ENCODE data around the gene ITGAX. TPM values are rescaled to one million over a fixed set of nuclear protein-coding genes. Genes with fewer than 3 reads are reported as not detected.

ITGAX gene
- total RNA-seq, 1 experiment from 2014 or later: 0.14 TPM

DNA sequence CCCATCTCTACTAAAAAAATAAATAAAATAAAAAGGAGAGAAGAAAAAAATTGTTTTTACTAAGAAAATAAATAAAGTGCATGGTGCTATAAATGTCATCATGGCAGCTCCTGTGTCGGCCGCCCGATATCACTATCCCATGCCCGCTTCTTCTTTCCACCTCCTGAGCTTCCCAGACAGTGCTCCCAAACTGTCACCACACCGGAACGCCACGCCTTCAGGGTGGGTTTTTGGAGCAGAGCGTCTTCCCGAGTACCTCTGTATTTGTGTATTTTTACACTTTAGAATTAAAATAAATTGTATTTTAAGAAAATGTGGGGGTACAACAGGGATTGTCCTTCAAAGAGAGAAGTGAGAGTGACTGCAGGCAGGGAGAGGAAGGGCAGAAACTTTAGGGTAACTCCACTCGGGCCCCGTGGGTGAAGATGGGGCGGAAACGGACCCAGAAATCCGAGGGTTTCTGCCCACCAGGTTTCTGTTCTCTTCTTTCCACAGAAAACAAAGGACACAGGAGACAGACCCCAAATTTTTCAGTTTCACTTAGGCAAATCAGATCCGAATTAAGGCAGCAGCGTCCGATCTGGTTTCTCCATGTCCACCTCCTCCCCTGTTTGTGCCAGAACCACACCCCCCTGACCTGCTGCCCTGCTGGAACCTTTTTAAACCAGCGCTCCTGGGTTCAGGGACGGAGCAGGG lies 3.6 kb upstream of the ITGAX start:
- POLR2A ChIA-PET: no interaction called here
- no peaks in the 10 kb centered on the region for H3K9me3 Mint-ChIP-seq (ENCODE audit: unreplicated experiment)
- no TSS peak for BruUV-seq (replicated peaks)
- H3K27ac Mint-ChIP-seq (ENCODE audit: low read depth, unreplicated experiment): no peak overlapping the region
- H3K4me1 Mint-ChIP-seq (ENCODE audit: insufficient read depth, unreplicated experiment): peaks cover 8% of the 10 kb centered on the region
- intact Hi-C loops (cut with micrococcal nuclease): no loop called here
- peaks cover 27% of the 10 kb centered on the region for H3K27me3 Mint-ChIP-seq (ENCODE audit: insufficient read depth, unreplicated experiment)
- H3K36me3 Mint-ChIP-seq (ENCODE audit: insufficient read depth, unreplicated experiment): no peaks in the 10 kb centered on the region
- CTCF ChIA-PET: no interaction called here
- no peak overlapping the region for H3K4me3 Mint-ChIP-seq (ENCODE audit: unreplicated experiment)
- no peak for DNase-seq (ENCODE audit: unreplicated experiment)
- TF ChIP-seq, protein P1, sequence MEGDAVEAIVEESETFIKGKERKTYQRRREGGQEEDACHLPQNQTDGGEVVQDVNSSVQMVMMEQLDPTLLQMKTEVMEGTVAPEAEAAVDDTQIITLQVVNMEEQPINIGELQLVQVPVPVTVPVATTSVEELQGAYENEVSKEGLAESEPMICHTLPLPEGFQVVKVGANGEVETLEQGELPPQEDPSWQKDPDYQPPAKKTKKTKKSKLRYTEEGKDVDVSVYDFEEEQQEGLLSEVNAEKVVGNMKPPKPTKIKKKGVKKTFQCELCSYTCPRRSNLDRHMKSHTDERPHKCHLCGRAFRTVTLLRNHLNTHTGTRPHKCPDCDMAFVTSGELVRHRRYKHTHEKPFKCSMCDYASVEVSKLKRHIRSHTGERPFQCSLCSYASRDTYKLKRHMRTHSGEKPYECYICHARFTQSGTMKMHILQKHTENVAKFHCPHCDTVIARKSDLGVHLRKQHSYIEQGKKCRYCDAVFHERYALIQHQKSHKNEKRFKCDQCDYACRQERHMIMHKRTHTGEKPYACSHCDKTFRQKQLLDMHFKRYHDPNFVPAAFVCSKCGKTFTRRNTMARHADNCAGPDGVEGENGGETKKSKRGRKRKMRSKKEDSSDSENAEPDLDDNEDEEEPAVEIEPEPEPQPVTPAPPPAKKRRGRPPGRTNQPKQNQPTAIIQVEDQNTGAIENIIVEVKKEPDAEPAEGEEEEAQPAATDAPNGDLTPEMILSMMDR (IDR thresholded peaks at IDR 0.05; ENCODE audit: unreplicated experiment): no peak

DNA sequence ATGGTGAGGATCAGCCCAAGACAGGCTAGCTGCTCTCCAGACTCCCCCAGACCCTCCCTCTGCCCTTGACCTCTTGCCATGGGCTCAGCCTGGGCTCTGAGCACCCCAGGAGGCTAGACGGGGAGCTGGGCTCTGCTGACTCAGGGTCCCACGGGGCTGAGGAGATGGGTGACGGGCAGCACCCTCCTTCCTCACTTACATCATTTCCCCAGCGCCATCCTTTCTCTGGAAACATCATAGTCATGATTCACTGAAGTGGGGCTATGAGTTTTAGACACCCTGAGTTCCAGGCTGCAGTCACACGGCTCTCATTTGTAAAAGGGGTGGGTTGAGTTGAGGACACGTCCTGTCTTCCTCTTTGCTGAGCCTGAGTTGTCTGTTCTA lies 3.0 kb upstream of the ITGAX start:
- CTCF ChIA-PET: no interaction called here
- no peak for DNase-seq (ENCODE audit: unreplicated experiment)
- Mint-ChIP-seq H3K9me3 (ENCODE audit: unreplicated experiment) (no peaks in the 10 kb centered on the region), H3K27ac (ENCODE audit: low read depth, unreplicated experiment) (no peak overlapping the region), H3K36me3 (ENCODE audit: insufficient read depth, unreplicated experiment) (no peaks in the 10 kb centered on the region), H3K4me3 (ENCODE audit: unreplicated experiment) (no peak overlapping the region), H3K4me1 (ENCODE audit: insufficient read depth, unreplicated experiment) (peaks cover 8% of the 10 kb centered on the region), H3K27me3 (ENCODE audit: insufficient read depth, unreplicated experiment) (peaks cover 27% of the 10 kb centered on the region)
- POLR2A ChIA-PET: no interaction called here
- no TSS peak for BruUV-seq (replicated peaks)
- intact Hi-C loops (cut with micrococcal nuclease): no loop called here
- TF ChIP-seq, protein P1 (IDR thresholded peaks at IDR 0.05; ENCODE audit: unreplicated experiment): no peak

DNA sequence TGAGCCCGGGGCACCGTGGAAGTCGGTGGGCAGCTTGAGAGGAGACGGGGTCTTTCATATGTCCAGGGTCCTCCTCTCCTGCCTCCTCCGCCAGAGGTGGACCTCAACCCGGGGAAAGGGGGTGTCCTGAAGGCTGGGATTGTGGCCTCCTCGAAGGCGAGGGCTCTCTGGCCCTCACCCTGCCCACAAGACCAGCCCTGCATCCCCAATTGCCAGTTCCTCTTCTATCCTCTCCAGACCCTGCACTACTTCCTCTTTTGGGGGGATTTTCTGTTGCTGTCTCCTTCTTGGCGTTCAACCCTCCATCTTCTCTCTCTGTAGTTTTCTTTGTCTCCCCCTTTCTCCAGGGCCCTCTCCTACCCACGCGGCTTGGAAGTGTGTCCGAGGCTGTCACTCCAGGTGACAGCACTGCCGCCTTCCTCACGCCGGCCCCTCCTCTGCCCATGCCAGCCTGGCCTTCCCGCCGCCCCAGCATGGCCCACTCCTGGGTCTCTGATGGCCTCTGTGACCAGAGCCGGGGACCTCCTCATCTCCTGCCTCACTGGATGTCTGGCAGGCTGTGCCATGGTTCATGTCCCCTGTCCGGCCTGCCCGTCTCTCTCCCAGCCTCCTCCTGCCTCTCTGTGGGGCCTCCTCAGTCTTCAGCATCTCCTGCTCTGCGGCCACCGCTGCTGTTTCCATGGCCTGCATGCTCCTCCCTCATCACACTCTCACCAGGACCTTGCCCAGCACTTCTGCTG lies 2.4 kb upstream of the ITGAX start:
- Mint-ChIP-seq H3K27ac (ENCODE audit: low read depth, unreplicated experiment) (peak overlapping the region; percentile 10), H3K27me3 (ENCODE audit: insufficient read depth, unreplicated experiment) (peaks cover 27% of the 10 kb centered on the region), H3K9me3 (ENCODE audit: unreplicated experiment) (no peaks in the 10 kb centered on the region), H3K4me3 (ENCODE audit: unreplicated experiment) (no peak overlapping the region), H3K4me1 (ENCODE audit: insufficient read depth, unreplicated experiment) (peaks cover 8% of the 10 kb centered on the region), H3K36me3 (ENCODE audit: insufficient read depth, unreplicated experiment) (no peaks in the 10 kb centered on the region)
- POLR2A ChIA-PET: interaction anchor here (0.7 kb wide), 1 partner anchor 230 kb away, joined by 5 read pairs; no protein-coding TSS in a partner anchor
- CTCF ChIA-PET: interaction anchor here (0.6 to 0.7 kb wide), 2 partner anchors 15 to 367 kb away, joined by 3 read pairs; no protein-coding TSS in a partner anchor
- intact Hi-C loops (cut with micrococcal nuclease): no loop called here
- no peak for DNase-seq (ENCODE audit: unreplicated experiment)
- BruUV-seq (replicated peaks): no TSS peak
- TF ChIP-seq, protein P1 (IDR thresholded peaks at IDR 0.05; ENCODE audit: unreplicated experiment): no peak

DNA sequence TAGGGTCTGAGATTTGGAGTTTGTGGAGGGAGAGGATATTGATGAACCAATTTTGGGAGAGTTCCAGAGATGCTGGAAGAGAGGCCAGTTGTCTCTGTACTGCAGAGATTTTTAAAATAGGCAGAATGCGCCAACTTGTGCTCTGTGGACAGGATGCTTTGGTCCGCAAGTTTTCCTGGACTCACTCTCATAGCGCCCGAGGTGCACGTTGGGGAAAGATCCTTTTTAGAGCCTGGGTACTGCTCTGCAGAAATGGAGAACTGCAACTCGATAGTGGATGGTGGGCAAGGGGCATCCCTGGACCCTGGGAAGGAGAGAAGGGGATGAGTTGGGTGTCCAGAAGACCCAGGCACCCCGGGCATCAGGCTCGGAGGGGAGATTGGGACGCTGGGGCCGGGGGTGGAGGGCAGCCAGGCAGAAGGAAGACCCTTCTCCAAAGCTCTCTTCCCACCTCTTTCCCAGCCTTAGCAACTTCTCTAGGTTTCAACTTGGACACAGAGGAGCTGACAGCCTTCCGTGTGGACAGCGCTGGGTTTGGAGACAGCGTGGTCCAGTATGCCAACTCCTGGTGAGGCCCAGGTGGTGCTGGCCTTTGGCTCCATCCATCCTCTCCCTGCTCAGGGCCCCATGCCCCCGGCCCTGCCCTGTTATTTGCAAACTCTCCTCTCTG lies 590 bp downstream of the ITGAX start:
- no TSS peak for BruUV-seq (replicated peaks)
- TF ChIP-seq, protein P1 (IDR thresholded peaks at IDR 0.05; ENCODE audit: unreplicated experiment): no peak
- POLR2A ChIA-PET: no interaction called here
- Mint-ChIP-seq H3K36me3 (ENCODE audit: insufficient read depth, unreplicated experiment) (no peaks in the 10 kb centered on the region), H3K9me3 (ENCODE audit: unreplicated experiment) (no peaks in the 10 kb centered on the region), H3K4me3 (ENCODE audit: unreplicated experiment) (no peak overlapping the region), H3K4me1 (ENCODE audit: insufficient read depth, unreplicated experiment) (peaks cover 8% of the 10 kb centered on the region), H3K27ac (ENCODE audit: low read depth, unreplicated experiment) (no peak overlapping the region), H3K27me3 (ENCODE audit: insufficient read depth, unreplicated experiment) (peaks cover 16% of the 10 kb centered on the region)
- CTCF ChIA-PET: no interaction called here
- intact Hi-C loops (cut with micrococcal nuclease): no loop called here
- DNase-seq (ENCODE audit: unreplicated experiment): no peak
